HS-5 (cell line): ENCODE results near the gene RABL3.
"Not testable (repeated sequence)": the region's sequence is repeated elsewhere in the genome, so short reads cannot be mapped to it uniquely, and the experiment has no call there.

ENCODE experiments used
- DNase-seq: peaks from one replicate; pipeline ENCODE4 v3.0.0-alpha.2; 2012; ENCODE audit warnings: low read depth

RABL3 gene

DNA sequence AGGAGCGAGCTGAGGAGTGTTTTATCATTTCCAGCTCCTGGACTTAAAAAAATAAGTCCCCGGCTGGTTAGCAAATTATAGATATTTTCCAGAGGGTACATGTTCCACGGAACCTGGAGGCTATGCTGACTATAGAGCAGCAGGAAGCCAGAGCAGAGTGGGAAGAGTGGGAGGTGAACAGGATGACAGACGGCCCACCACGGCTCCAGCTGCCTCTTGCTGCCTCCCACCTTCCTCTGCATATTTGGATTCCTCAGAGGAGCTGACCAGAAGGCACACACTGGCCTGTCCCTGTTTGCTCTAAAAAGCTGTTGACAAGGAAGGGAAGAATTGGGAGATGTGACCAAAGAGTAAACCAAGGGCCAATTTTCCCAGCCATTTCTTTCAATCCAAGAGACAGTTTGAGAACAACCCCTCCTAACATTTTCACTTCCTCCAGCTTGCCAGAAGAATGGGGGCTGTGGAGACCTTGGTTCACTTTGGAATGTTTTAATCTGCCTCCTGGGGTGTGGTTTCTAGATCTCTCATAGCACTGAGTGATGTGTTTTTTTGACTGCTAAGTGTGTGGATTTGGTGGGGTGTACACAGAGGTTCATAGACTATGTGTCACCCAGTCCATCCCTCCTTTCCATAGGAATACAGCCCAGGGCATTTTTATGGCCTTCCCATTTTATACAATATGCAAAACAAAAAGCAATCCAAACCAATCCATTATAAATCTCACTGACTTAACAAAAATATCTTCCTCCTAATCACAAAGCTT is 97.1 kb downstream of the RABL3 start:
- no peak for DNase-seq

DNA sequence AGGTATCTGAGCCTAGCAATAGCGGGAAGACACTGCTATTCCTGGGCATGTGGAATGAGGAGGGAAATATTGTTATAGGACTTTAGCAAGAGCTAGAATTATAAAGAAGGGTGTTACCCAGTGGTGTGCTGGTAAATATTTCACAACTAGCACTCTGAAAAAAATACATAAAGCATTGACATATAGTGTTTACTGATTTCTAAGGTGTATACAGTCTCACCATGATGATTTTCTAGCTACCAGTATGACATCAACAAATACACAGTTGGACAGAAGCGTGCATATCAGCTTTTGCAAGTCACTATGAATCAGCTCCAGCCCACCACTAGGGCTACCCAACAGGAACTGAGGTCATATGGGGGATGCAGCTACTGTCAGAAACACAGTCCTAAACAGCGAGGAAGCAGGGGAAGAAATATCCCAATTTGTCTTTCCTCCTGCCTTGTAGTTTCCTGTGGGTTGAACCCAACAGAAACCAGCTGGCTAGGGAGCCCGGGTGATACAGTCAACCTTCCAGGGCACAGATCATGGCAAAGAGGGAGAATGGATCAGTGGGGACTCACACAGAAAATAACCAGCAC is 99.9 kb downstream of the RABL3 start:
- no peak for DNase-seq

GRCh38 chr3:120641696-120642246 is 100.5 kb downstream of the RABL3 start:
- DNase-seq: no peak

DNA sequence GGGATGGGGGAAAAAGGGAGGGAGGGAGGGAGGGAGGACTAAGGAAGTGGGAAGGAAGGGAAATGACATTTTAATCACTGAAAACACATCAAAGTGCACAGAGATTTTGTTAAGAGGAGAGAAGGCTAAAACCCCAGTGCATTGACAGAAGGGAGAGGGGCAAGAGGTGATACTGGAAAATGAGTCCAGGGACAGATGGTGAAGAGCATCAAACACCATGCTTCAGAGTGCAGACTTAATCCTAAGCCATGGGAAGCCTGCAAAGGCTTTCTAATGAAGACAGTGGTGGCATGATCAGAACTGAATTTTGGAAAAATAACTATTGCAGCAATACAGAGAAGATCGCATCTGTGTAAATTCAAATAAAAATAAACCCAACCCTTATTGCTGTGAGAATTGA is 102.1 kb downstream of the RABL3 start:
- DNase-seq: no peak

DNA sequence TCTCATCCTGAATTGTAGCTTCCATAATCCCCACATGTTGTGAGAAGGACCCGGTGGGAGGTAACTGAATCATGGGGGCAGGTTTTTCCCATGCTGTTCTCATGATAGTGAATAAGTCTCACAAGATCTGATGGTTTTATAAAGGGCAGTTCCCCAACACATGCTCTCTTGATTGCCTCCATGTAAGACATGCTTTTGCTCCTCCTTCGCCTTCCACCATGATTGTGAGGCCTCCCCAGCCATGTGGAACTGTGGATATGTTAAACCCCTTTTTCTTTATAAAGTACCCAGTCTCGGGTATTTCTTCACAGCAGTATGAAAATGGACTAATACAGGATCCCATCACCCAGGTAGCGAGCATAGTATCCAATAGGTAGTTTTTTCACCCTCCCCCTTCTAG is 103.5 kb downstream of the RABL3 start:
- not testable (repeated sequence) for DNase-seq

- no peak for DNase-seq
These were observed 104.3 kb downstream of the RABL3 start for GRCh38 chr3:120637851-120638559.

GRCh38 chr3:120636795-120637401 is 105.4 kb downstream of the RABL3 start:
- no peak for DNase-seq
